H1 (cell line): ENCODE measurements around the gene LTB4R. TPM values are rescaled to one million over a fixed set of nuclear protein-coding genes. Genes with fewer than 3 reads are reported as not detected.

ENCODE experiments used
- CTCF ChIA-PET: fragments of 300-600 bp; sonication (Branson Sonifier 250); formaldehyde crosslinking; loops from one replicate; lab custom pipeline; 2021; ENCODE audit not compliant: partially characterized antibody; lab: Charles Lee
- POLR2A ChIA-PET: fragments of 300-600 bp; sonication (Branson Sonifier 250); formaldehyde crosslinking; loops from one replicate; lab custom pipeline; 2021; ENCODE audit warnings: inconsistent platforms; ENCODE audit not compliant: partially characterized antibody; lab: Charles Lee
- DNase-seq, 2 experiments: peaks; one replicate each; pipeline versions ENCODE4 v3.0.0 to v3.0.0-alpha.2; 2010 to 2022; ENCODE audit warnings: low spot score in 2 of 2, low read depth in 1 of 2, mixed read lengths in 1 of 2
- FAIRE-seq: peaks from 2 replicates; lab custom pipeline; 2011; peaks lifted over from hg19 to GRCh38; lab: Jason Lieb, UNC
- H2AFZ ChIP-seq: 2 replicates; pipeline ENCODE4 v1.8.1; 2012; ENCODE audit warnings: low read length, inconsistent platforms
- H2AK5ac ChIP-seq: 2 replicates; pipeline ENCODE4 v1.6.1; 2013; ENCODE audit warnings: low read depth, low read length
- H2BK120ac ChIP-seq: replicated peaks from 2 replicates; pipeline ENCODE3; 2013; ENCODE audit warnings: low read depth, low read length, inconsistent platforms
- H2BK12ac ChIP-seq: 2 replicates; pipeline ENCODE4 v1.6.1; 2013; ENCODE audit warnings: low read depth, low read length
- H2BK15ac ChIP-seq: 2 replicates; pipeline ENCODE4 v1.6.1; 2013; ENCODE audit warnings: low read length
- H2BK20ac ChIP-seq: 2 replicates; pipeline ENCODE4 v1.6.1; 2013; ENCODE audit warnings: low read length
- H2BK5ac ChIP-seq: 2 replicates; pipeline ENCODE4 v1.6.1; 2013; ENCODE audit warnings: low read depth, low read length
- H3K14ac ChIP-seq: 2 replicates; pipeline ENCODE4 v1.6.1; 2013; ENCODE audit warnings: inconsistent platforms; ENCODE audit not compliant: insufficient read length
- H3K18ac ChIP-seq: 2 replicates; pipeline ENCODE4 v1.6.1; 2013; ENCODE audit warnings: low read length; ENCODE audit errors: extremely low read depth
- H3K23ac ChIP-seq: 2 replicates; pipeline ENCODE4 v1.6.1; 2013; ENCODE audit warnings: inconsistent platforms; ENCODE audit not compliant: insufficient read length
- H3K23me2 ChIP-seq: 2 replicates; pipeline ENCODE4 v1.6.1; 2013; ENCODE audit warnings: low read depth, low read length
- H3K27ac ChIP-seq: 2 replicates; pipeline ENCODE4 v1.6.1; 2011; ENCODE audit warnings: low read depth, low read length, inconsistent platforms
- H3K27me3 ChIP-seq, 4 experiments: replicated peaks in 1 of 4; 1 replicate in 1 of 4; 2 replicates in 3 of 4; pipeline versions ENCODE4 v1.6.1 to v1.8.1; 2011 to 2013; ENCODE audit warnings: low read length in 3 of 4, mild to moderate bottlenecking in 3 of 4, inconsistent platforms in 2 of 4, mixed read lengths in 2 of 4, moderate library complexity in 1 of 4; ENCODE audit not compliant: control insufficient read depth in 3 of 4, insufficient read depth in 3 of 4; ENCODE audit errors: extremely low read depth in 1 of 4
- H3K36me3 ChIP-seq, 4 experiments: 2 replicates each; pipeline versions ENCODE4 v1.6.1 to v1.8.1; 2011 to 2013; ENCODE audit warnings: mild to moderate bottlenecking in 4 of 4, low read length in 3 of 4, moderate library complexity in 2 of 4, control low read depth in 1 of 4, inconsistent platforms in 1 of 4; ENCODE audit not compliant: insufficient read depth in 4 of 4, control insufficient read depth in 2 of 4
- H3K4ac ChIP-seq: replicated peaks from 2 replicates; pipeline ENCODE3; 2013; ENCODE audit warnings: low read length, low read depth, mixed read lengths, inconsistent platforms; ENCODE audit not compliant: insufficient read length
- H3K4me1 ChIP-seq, 4 experiments: replicated peaks in 1 of 4; 1 replicate in 1 of 4; 2 replicates in 3 of 4; pipeline versions ENCODE4 v1.6.1 to v1.8.1; 2011 to 2013; ENCODE audit warnings: low read length in 3 of 4, inconsistent platforms in 2 of 4, mixed read lengths in 1 of 4; ENCODE audit not compliant: insufficient read depth in 4 of 4, control insufficient read depth in 3 of 4
- H3K4me2 ChIP-seq, 2 experiments: 2 replicates each; pipeline versions ENCODE4 v1.6.1 to v1.8.1; 2011 to 2013; ENCODE audit warnings: low read depth in 2 of 2, low read length in 2 of 2, control low read depth in 1 of 2, inconsistent platforms in 1 of 2, mild to moderate bottlenecking in 1 of 2; ENCODE audit not compliant: insufficient read depth in 1 of 2
- H3K4me3 ChIP-seq, 4 experiments: fragments of 200-600, 300-600 bp in 1 of 4; sonication (generic), shearing (Covaris generic), sonication (Bioruptor Twin) in 1 of 4; 2 replicates each; pipeline versions ENCODE4 v1.5.1 to v1.8.1; 2011 to 2016; ENCODE audit warnings: low read length in 4 of 4, low read depth in 3 of 4, control low read depth in 2 of 4, inconsistent platforms in 2 of 4, mild to moderate bottlenecking in 2 of 4, mixed read lengths in 1 of 4, moderate library complexity in 1 of 4; ENCODE audit not compliant: insufficient read depth in 2 of 4; ENCODE audit errors: extremely low read depth in 1 of 4
- H3K56ac ChIP-seq: replicated peaks from 2 replicates; pipeline ENCODE3; 2013; ENCODE audit warnings: low read depth, mild to moderate bottlenecking, mixed read lengths, low read length, inconsistent platforms; ENCODE audit not compliant: insufficient read length
- H3K79me1 ChIP-seq: 2 replicates; pipeline ENCODE4 v1.6.1; 2013; ENCODE audit warnings: low read depth, low read length, control low read depth
- H3K79me2 ChIP-seq, 2 experiments: 2 replicates each; pipeline versions ENCODE4 v1.6.1 to v1.8.1; 2012 to 2013; ENCODE audit warnings: low read length in 2 of 2, mild to moderate bottlenecking in 2 of 2, inconsistent platforms in 1 of 2; ENCODE audit not compliant: insufficient read depth in 2 of 2, control insufficient read depth in 1 of 2
- H3K9ac ChIP-seq, 4 experiments: replicated peaks in 1 of 4; 1 replicate in 1 of 4; 2 replicates in 3 of 4; pipeline versions ENCODE4 v1.6.1 to v1.8.1; 2011 to 2013; ENCODE audit warnings: low read depth in 3 of 4, low read length in 3 of 4, control low read depth in 2 of 4, mild to moderate bottlenecking in 2 of 4, moderate library complexity in 2 of 4, inconsistent platforms in 1 of 4; ENCODE audit errors: extremely low read depth in 1 of 4
- H3K9me3 ChIP-seq, 2 experiments: 2 replicates each; pipeline versions ENCODE4 v1.6.1 to v1.8.1; 2012 to 2013; ENCODE audit warnings: mild to moderate bottlenecking in 2 of 2, moderate library complexity in 2 of 2, control low read depth in 1 of 2, inconsistent platforms in 1 of 2, low read depth in 1 of 2, low read length in 1 of 2, mixed read lengths in 1 of 2; ENCODE audit not compliant: insufficient read depth in 2 of 2
- H4K20me1 ChIP-seq, 2 experiments: replicated peaks in 1 of 2; 2 replicates each; pipeline versions ENCODE3 to v1.8.1; 2011 to 2013; ENCODE audit warnings: inconsistent platforms in 2 of 2, low read length in 2 of 2, mild to moderate bottlenecking in 1 of 2; ENCODE audit not compliant: insufficient read depth in 2 of 2, control insufficient read depth in 1 of 2
- H4K5ac ChIP-seq: 2 replicates; pipeline ENCODE4 v1.6.1; 2013; ENCODE audit warnings: low read length, low read depth, mixed read lengths, inconsistent platforms; ENCODE audit not compliant: insufficient read length
- H4K8ac ChIP-seq: 2 replicates; pipeline ENCODE4 v1.8.0; 2013; ENCODE audit warnings: mild to moderate bottlenecking, moderate library complexity, low read length, inconsistent platforms; ENCODE audit not compliant: insufficient read depth; ENCODE audit errors: extremely low read depth
- H4K91ac ChIP-seq: replicated peaks from 2 replicates; pipeline ENCODE3; 2013; ENCODE audit warnings: low read length, mixed read lengths, inconsistent platforms; ENCODE audit not compliant: insufficient read length
- ATF3 ChIP-seq: IDR thresholded peaks from 2 replicates; pipeline ENCODE4 v1.6.1; 2011; ENCODE audit warnings: low read depth, mild to moderate bottlenecking, low read length; ENCODE audit not compliant: insufficient read depth
- RBBP5 ChIP-seq: IDR thresholded peaks from 2 replicates; pipeline ENCODE4 v1.7.1; 2012; ENCODE audit warnings: low read depth, mild to moderate bottlenecking, inconsistent platforms, low read length, moderate library complexity, borderline replicate concordance
- SIN3A ChIP-seq, 2 experiments: IDR thresholded peaks in 1 of 2; conservative IDR thresholded peaks in 1 of 2; 2 replicates each; pipeline ENCODE4 v1.6.1; 2011 to 2012; ENCODE audit warnings: low read length in 2 of 2, improper control_type of control experiment in 1 of 2, low read depth in 1 of 2, mild to moderate bottlenecking in 1 of 2
- SP4 ChIP-seq: IDR thresholded peaks from 2 replicates; pipeline ENCODE4 v1.6.1; 2012; ENCODE audit warnings: low read length, inconsistent platforms
- WGBS, 2 experiments: shearing (Covaris generic) in 1 of 2; methylation state at CpG; one replicate each; pipeline versions ENCODE4 v1.1.6 to v1.1.7; 2013 to 2015; ENCODE audit warnings: low lambda C conversion rate in 2 of 2, mixed read lengths in 2 of 2, inconsistent platforms in 1 of 2, low coverage in 1 of 2, missing lambda C conversion rate in 1 of 2; ENCODE audit not compliant: insufficient replicate concordance in 2 of 2, insufficient coverage in 1 of 2, insufficient read length in 1 of 2; ENCODE audit errors: extremely low coverage in 1 of 2, missing lambda C conversion rate in 1 of 2; 5-methylcytosine and 5-hydroxymethylcytosine counted together
- polyA plus RNA-seq, 7 experiments: library from polyadenylated mRNA; depleted of rRNA in 3 of 7; stranded (reverse) in 5 of 7; unstranded in 2 of 7; fragments of >200 nt in 5 of 7; fragments of 200-250 nt in 2 of 7; gene quantifications; 1 replicate in 5 of 7; 2 replicates in 1 of 7; 4 replicates in 1 of 7; pipeline versions ENCODE4 v1.2.1 to v1.2.3, GENCODE V29; 2011 to 2013; ENCODE audit warnings: missing spikeins in 2 of 7, mixed read lengths in 2 of 7
- total RNA-seq: library from RNA; stranded (reverse); fragmentation: NEBNext Ultra II Directional; extraction: Animal tissue kit (Norgen Biotek cat#: 25700); gene quantifications from 2 replicates; pipeline ENCODE4 v1.2.1, GENCODE V29; 2021

Gene LTB4R
- total and polyA plus RNA-seq, 2 of the 8 experiments (the other 6 are each of a cell fraction or from before 2014, with no cell fraction given), result 4.1 to 6.7 TPM

DNA sequence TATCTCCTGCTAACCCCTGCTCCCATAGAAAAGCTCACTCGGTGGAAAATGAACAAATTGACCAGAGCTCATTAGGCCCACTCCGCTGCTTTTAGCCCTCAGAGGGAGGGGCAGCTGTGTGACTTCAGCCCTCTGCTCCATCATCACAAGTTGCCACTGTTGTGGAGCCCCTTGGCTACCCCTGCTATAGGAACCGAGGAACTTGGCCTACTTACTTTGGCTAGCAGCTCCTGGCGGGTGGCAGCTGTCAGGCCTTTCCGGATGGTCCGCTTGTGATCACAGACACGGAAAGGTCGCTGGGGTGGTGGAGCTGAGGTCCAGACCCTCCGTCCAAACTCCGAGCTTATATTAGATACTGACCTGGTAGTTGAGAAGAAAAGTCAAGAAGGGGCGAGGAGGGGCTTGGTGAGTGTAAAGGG lies 4.1 kb upstream of the LTB4R start:
- Histone ChIP-seq H4K8ac (no peak overlapping the region), H2BK20ac (no peak overlapping the region), H2AFZ (no peak overlapping the region), H3K23ac (no peak overlapping the region), H4K5ac (no peak overlapping the region)
- TF ChIP-seq SP4 (no peak), ATF3 (no peak), RBBP5 (no peak), SIN3A (conservative IDR thresholded peaks at IDR 0.05 in 1 of 2, IDR thresholded peaks at IDR 0.05 in 1 of 2; ENCODE audit: low read depth in 1 of 2, low read length in 2 of 2) (no peak)
- TF ChIP-seq, all 59 proteins: peak for 0
- Histone ChIP-seq H4K20me1 (peaks cover 2 to 6% of the 10 kb centered on the region in 2 experiments), H3K4me3 (no peak overlapping the region), H3K36me3 (peaks cover 25 to 43% (median 34%) of the 10 kb centered on the region in 4 experiments), H3K27ac (no peak overlapping the region), H3K79me1 (no peaks in the 10 kb centered on the region), H3K56ac (no peak overlapping the region), H2BK5ac (no peak overlapping the region), H2BK12ac (no peak overlapping the region), H3K79me2 (no peaks in the 10 kb centered on the region), H4K91ac (no peak overlapping the region), H3K18ac (no peak overlapping the region), H2BK15ac (no peak overlapping the region), H3K9ac (no peak overlapping the region), H2AK5ac (no peak overlapping the region), H3K4me2 (no peak overlapping the region), H3K4me1 (no peaks in the 10 kb centered on the region), H3K23me2 (peaks cover 1% of the 10 kb centered on the region; the same call in 1 of the 2 replicates), H3K9me3 (no peaks in the 10 kb centered on the region), H3K14ac (no peak overlapping the region), H2BK120ac (no peak overlapping the region), H3K4ac (no peak overlapping the region), H3K27me3 (no peaks in the 10 kb centered on the region)
- FAIRE-seq (no peak), DNase-seq (no peak)
- ChIA-PET POLR2A (interaction anchor here (0.6 to 3.0 kb wide), 16 partner anchors 9 to 134 kb away, joined by 3 to 18 read pairs (median 4); partner anchors contain the start of genes DHRS1, MDP1, NOP9 and RABGGTA), CTCF (interaction anchor here (0.9 to 15.8 kb wide), 32 partner anchors 8 to 354 kb away, joined by 3 to 173 read pairs (median 8); partner anchors contain the start of genes ADCY4, CBLN3, DHRS1 and DHRS4)
- 79% methylated on average over 11 of the region's 11 CpGs; no CpG with 5 or more reads in 1 of the 2 experiments for WGBS, 2 experiments
